Stimulated activated CD8-positive, alpha-beta memory T cell treated with anti-CD3 and anti-CD28 coated beads, Interleukin-15, amount 100 ng/mL, for 48 hours (primary cell): ENCODE data around the gene TNN.

Experiments
- DNase-seq, 2 donors: peaks; one replicate each; pipeline ENCODE4 v3.0.0-alpha.2; 2020; ENCODE audit warnings: low read depth in 2 of 2

TNN gene

GRCh38 chr1:175176246-175176645 is 108.6 kb downstream of the TNN start:
- no peak for DNase-seq

- DNase-seq = no peak
Measured at GRCh38 chr1:175178056-175178455, 110.4 kb downstream of the TNN start.

GRCh38 chr1:175178456-175178855 is 110.8 kb downstream of the TNN start:
- DNase-seq = no peak

GRCh38 chr1:175179837-175180590 is 112.4 kb downstream of the TNN start:
- no peak for DNase-seq

GRCh38 chr1:175182201-175182746 is 114.6 kb downstream of the TNN start:
- no peak for DNase-seq

GRCh38 chr1:175183586-175183985 is 116.0 kb downstream of the TNN start:
- DNase-seq = no peak

- no peak for DNase-seq
Measured at GRCh38 chr1:175185903-175186302, 118.3 kb downstream of the TNN start.

- DNase-seq = no peak
Measured at GRCh38 chr1:175186433-175187160, 119.0 kb downstream of the TNN start.

GRCh38 chr1:175188936-175189335 is 121.3 kb downstream of the TNN start:
- peak; percentile 34 to 41 for DNase-seq

GRCh38 chr1:175191659-175192058 is 124.0 kb downstream of the TNN start:
- no peak for DNase-seq

- no peak for DNase-seq
Measured at GRCh38 chr1:175192111-175192629, 124.5 kb downstream of the TNN start.

GRCh38 chr1:175192630-175193526 is 125.2 kb downstream of the TNN start, which contains the start of gene KIAA0040:
Gene KIAA0040 (minus strand): TSS chr1:175192776. CDS start chr1:175161013, 31,763 bp downstream.
- DNase-seq = peak; percentile 51 to 67

- DNase-seq = no peak
Measured at GRCh38 chr1:175193527-175193910, 125.9 kb downstream of the TNN start.

GRCh38 chr1:175195281-175195680 is 127.6 kb downstream of the TNN start:
- DNase-seq = no peak

- DNase-seq = no peak
Measured at GRCh38 chr1:175195798-175196197, 128.2 kb downstream of the TNN start.

- no peak for DNase-seq
Measured at GRCh38 chr1:175197531-175197930, 129.9 kb downstream of the TNN start.
